ENCODE measurements around the gene COL6A2.
A peak's percentile ranks its signal among the peaks of the same experiment; 100 is the strongest.
"Not testable (repeated sequence)": the region's sequence is repeated elsewhere in the genome, so short reads cannot be mapped to it uniquely, and the experiment has no call there.

Gene COL6A2

DNA sequence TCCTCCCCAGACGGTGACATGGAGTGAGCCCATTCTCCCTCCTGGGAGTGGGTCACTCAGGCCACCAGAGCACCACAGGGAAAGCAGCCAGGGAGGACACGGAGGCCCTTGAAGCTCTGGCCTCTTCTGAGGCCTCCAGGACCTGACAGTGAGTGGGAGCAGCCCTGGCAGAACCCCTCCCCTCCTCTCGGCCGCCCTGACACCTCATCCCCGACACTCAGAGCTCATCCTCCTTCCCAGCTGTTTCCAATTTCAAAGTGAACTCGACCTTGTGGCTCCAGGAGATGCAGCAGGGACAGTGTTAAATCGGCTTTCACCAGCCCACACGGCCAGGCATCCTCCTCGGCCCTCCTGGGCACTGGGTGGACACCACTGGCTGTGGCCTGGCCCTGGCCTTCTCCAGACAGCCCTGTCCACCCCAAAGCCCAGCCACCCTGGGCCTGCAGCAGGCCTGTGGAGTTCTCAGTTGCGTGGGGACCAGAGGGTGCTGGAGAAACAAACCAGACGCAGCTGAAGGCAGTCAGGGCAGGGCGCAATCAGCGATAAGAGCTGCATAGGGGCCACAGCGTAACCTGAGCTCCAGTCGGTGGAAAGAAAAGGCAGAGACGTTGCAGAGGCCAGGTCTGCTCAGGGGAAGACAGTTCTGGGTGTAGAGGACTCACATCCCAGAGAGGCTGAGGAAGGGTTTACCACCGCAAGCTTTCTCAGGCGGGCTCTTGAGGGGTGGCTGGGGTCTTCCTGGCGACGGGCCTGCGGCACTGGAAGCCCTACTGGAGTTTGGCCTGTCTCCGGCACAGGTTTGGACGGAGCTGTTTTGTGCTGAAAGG is 30.4 kb downstream of the COL6A2 start:
- no peak for DNase-seq

DNA sequence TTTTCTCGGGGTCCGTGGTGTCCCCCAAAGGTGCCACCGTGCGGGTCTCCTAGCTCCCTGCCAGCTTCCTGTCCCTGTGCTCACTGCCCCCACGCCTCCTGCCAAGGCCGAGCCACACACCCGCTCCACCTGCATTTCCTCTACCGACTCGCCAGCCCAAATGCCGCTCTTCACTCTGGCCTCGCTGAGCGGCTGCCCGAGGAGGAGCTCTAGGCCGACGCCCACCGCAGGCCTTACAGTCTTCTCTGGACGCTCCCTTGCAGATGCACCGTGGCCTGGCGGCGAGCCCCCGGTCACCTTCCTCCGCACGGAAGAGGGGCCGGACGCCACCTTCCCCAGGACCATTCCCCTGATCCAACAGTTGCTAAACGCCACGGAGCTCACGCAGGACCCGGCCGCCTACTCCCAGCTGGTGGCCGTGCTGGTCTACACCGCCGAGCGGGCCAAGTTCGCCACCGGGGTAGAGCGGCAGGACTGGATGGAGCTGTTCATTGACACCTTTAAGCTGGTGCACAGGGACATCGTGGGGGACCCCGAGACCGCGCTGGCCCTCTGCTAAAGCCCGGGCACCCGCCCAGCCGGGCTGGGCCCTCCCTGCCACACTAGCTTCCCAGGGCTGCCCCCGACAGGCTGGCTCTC is 31.1 kb downstream of the COL6A2 start:
- no peak for DNase-seq

GRCh38 chr21:46129846-46130651 is 32.1 kb downstream of the COL6A2 start:
- DNase-seq, result no peak

GRCh38 chr21:46130831-46131587 is 33.1 kb downstream of the COL6A2 start:
- DNase-seq, result no peak

- DNase-seq, result no peak
Observed at GRCh38 chr21:46131588-46131837, 33.6 kb downstream of the COL6A2 start.

- DNase-seq, result no peak
Observed at GRCh38 chr21:46131838-46132651, 34.1 kb downstream of the COL6A2 start.

DNA sequence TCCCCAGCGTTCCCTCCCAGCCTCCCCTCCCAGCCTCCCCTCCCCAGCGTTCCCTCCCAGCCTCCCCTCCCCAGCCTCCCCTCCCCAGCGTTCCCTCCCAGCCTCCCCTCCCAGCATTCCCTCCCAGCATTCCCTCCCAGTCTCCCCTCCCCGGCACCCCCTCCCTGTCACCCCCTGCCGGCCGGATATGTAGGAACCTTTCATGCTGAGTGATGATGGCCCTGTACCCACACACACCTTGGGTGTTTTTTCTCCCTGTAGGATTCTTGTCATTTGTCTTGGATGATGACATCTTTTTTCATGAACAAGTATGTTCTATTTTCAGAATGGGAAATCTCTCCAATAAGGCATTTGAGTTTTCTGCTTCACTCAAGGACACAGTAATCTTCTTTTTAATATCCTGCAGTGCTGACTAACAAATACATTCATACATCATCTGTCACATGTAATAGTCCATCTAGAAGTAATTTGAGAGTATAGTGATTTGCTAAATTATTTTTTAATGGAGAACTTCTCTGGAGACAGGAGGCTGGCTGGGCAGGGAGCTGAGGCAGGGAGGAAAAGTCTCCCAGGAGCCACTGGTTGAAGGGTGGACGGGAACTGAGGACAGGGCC is 38.0 kb downstream of the COL6A2 start:
- DNase-seq, result no peak

- no peak for DNase-seq
Observed at GRCh38 chr21:46136739-46137349, 38.9 kb downstream of the COL6A2 start.

DNA sequence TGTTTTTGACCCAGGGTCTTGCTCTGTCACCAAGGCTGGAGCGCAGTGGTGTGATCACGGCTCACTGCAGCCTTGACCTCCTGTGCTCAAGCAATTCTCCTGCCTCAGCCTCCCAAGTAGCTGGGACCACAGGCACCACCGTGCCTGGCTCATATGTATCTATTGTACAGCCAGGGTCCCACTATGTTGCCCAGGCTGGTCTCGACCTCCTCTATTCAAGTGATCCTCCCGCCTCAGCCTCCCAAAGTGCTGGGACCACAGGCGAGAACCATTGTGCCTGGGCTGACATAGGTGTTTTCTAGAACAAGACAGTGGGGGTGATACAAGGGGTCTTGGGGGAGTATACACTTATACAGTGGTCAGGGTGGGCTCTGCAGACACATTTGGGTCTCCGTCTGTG is 40.0 kb downstream of the COL6A2 start:
- DNase-seq, result no peak

DNA sequence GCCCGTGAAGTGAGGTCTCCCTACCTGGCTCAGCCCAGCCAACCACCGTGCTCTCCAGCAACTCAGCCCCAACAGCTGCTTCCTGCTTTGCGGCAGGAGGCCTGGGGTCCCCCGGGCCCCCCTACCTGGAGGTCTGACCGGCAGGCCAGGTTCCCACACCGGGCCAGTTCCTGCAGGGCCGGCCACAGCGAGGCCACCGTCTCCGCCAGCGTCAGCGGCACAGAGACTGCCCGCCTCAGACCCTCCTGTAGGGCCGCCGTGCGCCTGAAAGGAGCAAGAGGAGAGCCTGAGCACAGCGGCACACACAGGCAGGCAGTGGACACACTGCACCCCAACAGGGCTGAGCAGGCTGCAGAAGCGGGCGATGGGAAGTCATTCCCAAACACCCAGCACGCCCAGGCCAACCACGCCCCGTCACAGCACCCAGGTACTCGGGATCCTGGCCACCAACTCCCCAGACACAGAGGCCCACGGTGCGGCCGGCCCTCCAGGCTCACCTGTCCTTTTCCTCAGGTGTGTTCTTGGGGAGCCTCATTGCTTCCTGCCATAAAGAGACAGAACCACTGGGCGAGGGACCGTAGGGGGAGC is 40.6 kb downstream of the COL6A2 start:
- no peak for DNase-seq

DNA sequence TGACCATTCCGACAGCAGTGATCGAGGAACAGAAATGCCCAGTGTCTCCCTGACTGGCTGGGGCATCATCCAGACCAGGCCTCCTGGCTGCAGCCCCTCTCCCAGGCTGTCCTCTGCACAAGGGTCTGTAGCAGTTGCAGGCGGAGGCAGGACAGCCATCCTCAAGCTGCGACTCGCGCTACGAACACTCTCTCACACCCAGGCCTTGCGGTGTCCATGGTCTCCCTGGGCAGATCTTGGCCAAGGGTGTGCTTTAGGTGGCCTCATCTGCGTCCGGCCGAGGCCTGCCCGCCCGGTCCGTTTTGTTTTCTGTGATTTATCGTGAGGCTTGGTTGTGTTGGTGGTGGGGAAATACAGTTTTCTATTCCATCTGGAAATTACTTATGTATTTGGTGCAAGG is 41.8 kb downstream of the COL6A2 start:
- no peak for DNase-seq

- DNase-seq, result not testable (repeated sequence)
Observed at GRCh38 chr21:46140352-46141003, 42.6 kb downstream of the COL6A2 start.

GRCh38 chr21:46141767-46142581 is 44.1 kb downstream of the COL6A2 start:
- no peak for DNase-seq

- no peak for DNase-seq
Observed at GRCh38 chr21:46142582-46143473, 44.9 kb downstream of the COL6A2 start.

GRCh38 chr21:46144464-46145070 is 46.7 kb downstream of the COL6A2 start:
- DNase-seq, result peak; percentile 4

DNA sequence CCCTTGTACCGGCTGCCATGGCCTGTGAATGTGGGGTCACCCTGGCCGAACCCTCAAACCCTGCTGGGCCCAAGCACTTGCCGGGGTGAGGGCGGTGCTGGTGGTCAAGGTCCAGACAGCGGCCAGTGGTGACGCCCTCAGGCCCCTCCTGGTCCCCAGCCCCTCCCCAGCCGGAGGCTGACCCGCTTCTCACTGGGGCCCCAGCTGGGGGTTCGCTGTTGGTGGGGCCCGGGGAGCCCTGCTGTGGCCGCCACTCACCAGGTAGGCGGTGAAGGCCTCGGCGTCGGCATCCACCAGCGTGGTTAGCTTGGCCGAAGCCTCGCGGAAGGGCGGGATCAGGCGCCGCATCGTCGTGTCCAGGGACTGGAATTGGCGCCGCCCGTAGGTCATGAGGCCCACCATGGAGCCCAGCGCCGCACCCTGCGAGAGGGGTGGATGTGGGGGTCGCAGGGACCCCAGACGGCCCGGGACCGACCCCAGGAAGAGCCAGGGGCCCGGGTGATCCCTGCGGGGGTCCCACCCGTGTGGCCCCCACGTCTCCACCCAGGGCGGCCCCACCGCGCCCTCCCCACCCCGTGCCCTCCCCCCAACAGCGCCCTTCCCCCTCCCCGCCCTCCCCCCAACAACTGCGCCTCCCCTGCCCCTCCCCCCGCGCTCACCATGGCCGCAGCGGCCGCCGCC is 47.4 kb downstream of the COL6A2 start:
- no peak for DNase-seq
